Measurements from ENCODE around the gene WWC1. TPM values are rescaled to one million over a fixed set of nuclear protein-coding genes. Genes with fewer than 3 reads are reported as not detected.

Gene WWC1
- total RNA-seq, 1 donor from 2014 or later, result 2.2 TPM

- TF ChIP-seq CTCF (IDR thresholded peaks at IDR 0.05), result no peak
- Mint-ChIP-seq H3K4me3 (ENCODE audit: unreplicated experiment) (no peak overlapping the region), H3K27ac (ENCODE audit: unreplicated experiment) (no peak overlapping the region), H3K27me3 (ENCODE audit: unreplicated experiment) (no peaks in the 10 kb centered on the region), H3K4me1 (ENCODE audit: unreplicated experiment) (peaks cover 6% of the 10 kb centered on the region), H3K36me3 (ENCODE audit: unreplicated experiment) (no peaks in the 10 kb centered on the region), H3K9me3 (ENCODE audit: unreplicated experiment) (no peaks in the 10 kb centered on the region)
- DNase-seq (ENCODE audit: extremely low spot score, unreplicated experiment), result no peak
Observed at GRCh38 chr5:168370831-168371230, 79.4 kb downstream of the WWC1 start.

- Mint-ChIP-seq H3K36me3 (ENCODE audit: unreplicated experiment) (no peaks in the 10 kb centered on the region), H3K27me3 (ENCODE audit: unreplicated experiment) (no peaks in the 10 kb centered on the region), H3K27ac (ENCODE audit: unreplicated experiment) (no peak overlapping the region), H3K9me3 (ENCODE audit: unreplicated experiment) (no peaks in the 10 kb centered on the region), H3K4me1 (ENCODE audit: unreplicated experiment) (no peaks in the 10 kb centered on the region), H3K4me3 (ENCODE audit: unreplicated experiment) (no peak overlapping the region)
- no peak for TF ChIP-seq CTCF (IDR thresholded peaks at IDR 0.05)
- DNase-seq (ENCODE audit: extremely low spot score, unreplicated experiment), result no peak
Observed at GRCh38 chr5:168372356-168372946, 81.0 kb downstream of the WWC1 start.

- no peak for DNase-seq (ENCODE audit: extremely low spot score, unreplicated experiment)
- no peak overlapping the region for H3K27ac Mint-ChIP-seq (ENCODE audit: unreplicated experiment)
- no peaks in the 10 kb centered on the region for H3K4me1 Mint-ChIP-seq (ENCODE audit: unreplicated experiment)
- H3K9me3 Mint-ChIP-seq (ENCODE audit: unreplicated experiment), result no peaks in the 10 kb centered on the region
- TF ChIP-seq CTCF (IDR thresholded peaks at IDR 0.05), result no peak
- H3K36me3 Mint-ChIP-seq (ENCODE audit: unreplicated experiment), result no peaks in the 10 kb centered on the region
- H3K27me3 Mint-ChIP-seq (ENCODE audit: unreplicated experiment), result no peaks in the 10 kb centered on the region
- no peak overlapping the region for H3K4me3 Mint-ChIP-seq (ENCODE audit: unreplicated experiment)
Observed at GRCh38 chr5:168374532-168374931, 83.1 kb downstream of the WWC1 start.

- DNase-seq (ENCODE audit: extremely low spot score, unreplicated experiment), result no peak
- no peaks in the 10 kb centered on the region for H3K4me1 Mint-ChIP-seq (ENCODE audit: unreplicated experiment)
- TF ChIP-seq CTCF (IDR thresholded peaks at IDR 0.05), result no peak
- no peak overlapping the region for H3K4me3 Mint-ChIP-seq (ENCODE audit: unreplicated experiment)
- no peaks in the 10 kb centered on the region for H3K36me3 Mint-ChIP-seq (ENCODE audit: unreplicated experiment)
- no peak overlapping the region for H3K27ac Mint-ChIP-seq (ENCODE audit: unreplicated experiment)
- peaks cover 3% of the 10 kb centered on the region for H3K9me3 Mint-ChIP-seq (ENCODE audit: unreplicated experiment)
- no peaks in the 10 kb centered on the region for H3K27me3 Mint-ChIP-seq (ENCODE audit: unreplicated experiment)
Observed at GRCh38 chr5:168375214-168375613, 83.8 kb downstream of the WWC1 start.

GRCh38 chr5:168377525-168377924 lies 86.1 kb downstream of the WWC1 start:
- no peak for TF ChIP-seq CTCF (IDR thresholded peaks at IDR 0.05)
- Mint-ChIP-seq H3K4me3 (ENCODE audit: unreplicated experiment) (no peak overlapping the region), H3K27ac (ENCODE audit: unreplicated experiment) (no peak overlapping the region), H3K9me3 (ENCODE audit: unreplicated experiment) (peaks cover 3% of the 10 kb centered on the region), H3K36me3 (ENCODE audit: unreplicated experiment) (no peaks in the 10 kb centered on the region), H3K4me1 (ENCODE audit: unreplicated experiment) (no peaks in the 10 kb centered on the region), H3K27me3 (ENCODE audit: unreplicated experiment) (no peaks in the 10 kb centered on the region)
- DNase-seq (ENCODE audit: extremely low spot score, unreplicated experiment), result no peak
